GM18511 (cell line): ENCODE data around the gene ITGAE.

Experiments used
- ATAC-seq: cut with Tn5 transposase; IDR thresholded peaks from one replicate; pipeline ENCODE4 v1.9.1; 2021; ENCODE audit warnings: mild to moderate bottlenecking, moderate library complexity; ENCODE audit not compliant: unreplicated experiment

ITGAE gene

GRCh38 chr17:3762922-3763776 lies 37.8 kb downstream of the ITGAE start:
- peak; percentile 78 for ATAC-seq

GRCh38 chr17:3761918-3762380 lies 39.0 kb downstream of the ITGAE start:
- ATAC-seq, result no peak

- ATAC-seq, result no peak
These were observed 39.7 kb downstream of the ITGAE start for GRCh38 chr17:3761036-3761917.

GRCh38 chr17:3759597-3760216 lies 41.3 kb downstream of the ITGAE start:
- no peak for ATAC-seq

GRCh38 chr17:3755335-3756030 lies 45.5 kb downstream of the ITGAE start:
- no peak for ATAC-seq

- no peak for ATAC-seq
These were observed 46.3 kb downstream of the ITGAE start for GRCh38 chr17:3754458-3755334.

- no peak for ATAC-seq
These were observed 46.9 kb downstream of the ITGAE start for GRCh38 chr17:3754066-3754457.

GRCh38 chr17:3753624-3754023 lies 47.4 kb downstream of the ITGAE start:
- no peak for ATAC-seq

- no peak for ATAC-seq
These were observed 49.2 kb downstream of the ITGAE start for GRCh38 chr17:3751836-3752235.

GRCh38 chr17:3750926-3751325 lies 50.1 kb downstream of the ITGAE start:
- no peak for ATAC-seq

GRCh38 chr17:3750296-3750695 lies 50.7 kb downstream of the ITGAE start:
- ATAC-seq, result no peak

- ATAC-seq, result no peak
These were observed 52.4 kb downstream of the ITGAE start for GRCh38 chr17:3748576-3748975.

GRCh38 chr17:3747805-3748204 lies 53.2 kb downstream of the ITGAE start:
- no peak for ATAC-seq

GRCh38 chr17:3745071-3745470 lies 55.9 kb downstream of the ITGAE start:
- no peak for ATAC-seq

- ATAC-seq, result no peak
These were observed 57.0 kb downstream of the ITGAE start for GRCh38 chr17:3744014-3744413.

- ATAC-seq, result no peak
These were observed 60.3 kb downstream of the ITGAE start for GRCh38 chr17:3740611-3741073.

- no peak for ATAC-seq
These were observed 61.4 kb downstream of the ITGAE start for GRCh38 chr17:3739422-3740124.

GRCh38 chr17:3738562-3739295 lies 62.3 kb downstream of the ITGAE start:
- no peak for ATAC-seq
